Stimulated activated CD4-positive, alpha-beta T cell treated with anti-CD3 and anti-CD28 coated beads, Interleukin-12 subunit alpha, Interleukin-12 subunit beta, amount 100 ng/mL, for 4 hours (primary cell): ENCODE data around the gene NRP2.

ENCODE experiments used
- DNase-seq: peaks from one replicate; pipeline ENCODE4 v3.0.0-alpha.2; 2020

The NRP2 gene

DNA sequence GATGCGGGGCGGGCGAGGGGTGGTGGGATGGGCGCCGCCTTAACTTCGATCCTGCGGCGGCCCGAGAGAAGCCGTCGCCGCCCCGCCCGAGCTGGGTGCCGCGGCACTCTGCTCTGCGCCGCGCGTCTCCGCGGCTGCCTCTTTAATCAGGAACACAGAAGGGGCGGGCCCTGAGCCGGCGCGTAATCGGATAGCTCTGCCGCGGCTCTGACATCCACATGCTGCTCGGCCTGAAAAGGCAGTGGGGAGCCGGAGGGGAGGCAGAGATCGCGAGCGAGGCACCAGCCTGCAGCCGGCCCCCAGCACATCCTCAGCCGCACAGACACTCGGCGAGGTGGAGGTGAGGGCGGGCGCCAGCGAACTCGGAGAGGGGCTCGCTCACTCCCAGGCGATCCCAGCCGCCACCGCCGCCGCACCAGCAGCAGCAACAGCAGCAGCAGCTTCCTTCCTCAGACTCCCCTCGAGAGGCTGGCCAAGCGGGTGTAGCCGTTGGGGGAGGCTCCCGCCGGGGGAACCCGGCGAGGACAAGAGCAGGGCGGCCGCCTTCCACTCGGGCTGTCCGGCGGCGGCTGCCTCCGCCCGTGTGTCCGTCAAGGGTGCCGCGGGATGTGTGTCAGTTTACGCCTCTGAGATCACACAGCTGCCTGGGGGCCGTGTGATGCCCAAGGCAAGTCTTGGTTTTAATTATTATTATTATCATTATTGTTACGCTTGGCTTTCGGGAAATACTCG is at the start of gene NRP2:
Gene NRP2, plus strand, starts transcription at position 263 of the 732 bp plus-strand sequence. CDS start 790 bp downstream, outside the sequence.
- peak; percentile 52 for DNase-seq

DNA sequence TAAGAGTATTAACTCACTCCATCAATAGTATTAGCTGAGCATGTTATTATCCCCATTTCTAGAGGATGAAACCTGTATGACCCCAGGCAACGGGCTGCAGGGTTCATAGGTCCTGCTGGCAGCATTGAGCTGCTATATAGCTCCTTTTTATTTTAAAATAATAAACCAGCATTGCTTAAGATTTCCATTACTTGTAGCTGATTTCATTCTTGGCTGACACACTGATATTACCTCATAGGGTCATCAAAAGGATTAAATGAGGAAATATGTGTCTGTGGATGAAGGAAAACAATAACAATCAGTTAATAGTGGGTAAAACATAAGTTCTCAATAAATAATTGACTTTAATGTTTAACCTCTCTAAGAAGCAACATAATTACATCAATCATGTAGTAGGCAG is 48.3 kb upstream of the NRP2 start:
- DNase-seq = no peak

DNA sequence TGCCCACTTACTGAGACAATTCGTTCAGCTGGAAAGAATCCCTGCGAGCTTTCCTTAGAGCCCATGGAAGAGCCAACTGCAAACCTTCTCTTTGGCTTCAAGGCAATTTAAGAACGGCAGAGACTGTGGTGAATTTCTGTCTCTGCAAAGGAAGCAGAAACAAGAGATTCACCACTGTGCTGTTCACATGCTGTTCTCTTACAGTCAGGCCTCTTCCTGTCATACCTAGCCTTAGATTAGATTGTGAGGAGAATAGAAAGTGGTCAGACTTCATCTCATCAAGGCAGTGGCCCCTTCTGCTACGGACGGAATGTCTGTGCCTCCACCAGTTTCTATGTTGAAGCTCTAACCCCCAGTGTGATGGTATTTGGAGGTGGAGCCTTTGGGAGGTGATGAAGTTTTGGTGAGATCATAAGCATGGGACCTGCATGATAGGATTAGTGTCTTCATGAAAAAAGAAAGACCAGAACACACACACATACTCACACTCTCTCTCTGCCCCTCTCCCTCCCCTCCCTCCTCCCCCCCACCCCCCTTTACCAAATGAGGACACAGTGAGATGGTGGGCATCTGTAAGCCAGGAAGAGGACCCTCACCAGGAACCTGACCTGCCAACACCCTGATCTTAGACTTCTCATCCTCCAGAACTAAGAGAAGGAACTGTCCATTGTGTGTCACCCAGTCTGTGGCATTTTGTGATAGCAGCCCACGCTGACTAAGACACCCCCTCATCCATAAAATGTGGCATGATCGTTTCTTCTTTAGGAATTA is 45.6 kb upstream of the NRP2 start:
- no peak for DNase-seq

GRCh38 chr2:205637320-205637602 is 45.0 kb upstream of the NRP2 start:
- DNase-seq = no peak

DNA sequence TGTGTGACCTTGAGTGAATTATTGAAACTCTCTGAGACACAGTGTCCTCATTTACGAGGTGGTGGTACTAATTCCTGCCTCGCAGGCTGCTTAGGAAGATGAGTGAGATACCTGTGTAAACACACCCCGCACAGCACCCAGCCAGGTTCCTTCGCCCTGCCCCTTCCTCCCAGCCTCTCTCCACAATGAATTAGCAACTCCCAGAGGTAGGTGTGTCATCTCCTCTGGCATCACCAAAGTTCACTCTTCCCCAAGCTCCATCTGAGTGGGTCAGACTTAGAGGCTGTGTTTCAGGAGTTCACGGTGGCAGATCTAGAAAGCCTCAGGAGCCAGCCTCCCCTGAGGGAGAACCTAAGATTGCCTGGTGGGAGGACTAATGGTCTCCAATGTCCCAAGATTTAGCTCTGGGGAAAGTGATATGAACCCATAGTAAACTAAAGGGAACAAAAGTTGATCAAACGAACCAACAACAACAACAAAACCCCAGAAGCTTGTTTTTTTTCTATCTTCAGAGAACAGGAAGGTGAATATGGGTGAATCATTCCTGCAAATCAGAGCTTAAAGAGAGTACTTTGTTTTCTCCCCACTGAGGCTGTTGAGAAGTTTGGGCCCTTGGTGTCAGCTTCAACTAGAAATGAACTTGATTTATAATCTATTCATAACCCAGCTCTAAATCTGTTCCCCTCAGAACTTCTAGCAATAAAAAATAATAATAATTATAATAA is 44.4 kb upstream of the NRP2 start:
- DNase-seq = no peak

GRCh38 chr2:205640716-205641115 is 41.6 kb upstream of the NRP2 start:
- DNase-seq = no peak

- no peak for DNase-seq
Observed at GRCh38 chr2:205642599-205643356, 39.5 kb upstream of the NRP2 start.

DNA sequence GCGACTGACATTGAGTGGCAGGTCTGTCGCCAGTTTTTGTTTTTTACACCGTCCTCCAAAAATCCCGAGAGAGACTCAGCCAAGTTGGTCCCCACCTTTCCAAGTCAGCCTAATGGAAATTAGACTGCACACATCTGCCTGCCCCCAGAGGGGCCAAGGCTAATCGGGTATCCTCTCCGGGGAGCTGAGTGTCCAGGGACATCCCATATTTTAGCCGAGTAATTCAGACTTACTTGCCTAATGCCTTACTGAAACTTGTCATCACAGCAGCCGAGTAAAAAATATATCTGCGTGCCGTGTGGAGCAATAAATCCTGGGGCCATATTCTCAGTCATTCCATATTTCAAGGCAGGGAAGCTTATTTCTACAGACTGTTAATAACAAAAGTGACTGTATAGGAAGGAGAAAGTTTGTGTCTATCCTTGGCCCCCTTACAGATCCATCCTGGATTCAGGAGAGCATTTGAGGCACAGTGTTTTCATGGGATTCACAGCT is 38.9 kb upstream of the NRP2 start:
- DNase-seq = no peak

DNA sequence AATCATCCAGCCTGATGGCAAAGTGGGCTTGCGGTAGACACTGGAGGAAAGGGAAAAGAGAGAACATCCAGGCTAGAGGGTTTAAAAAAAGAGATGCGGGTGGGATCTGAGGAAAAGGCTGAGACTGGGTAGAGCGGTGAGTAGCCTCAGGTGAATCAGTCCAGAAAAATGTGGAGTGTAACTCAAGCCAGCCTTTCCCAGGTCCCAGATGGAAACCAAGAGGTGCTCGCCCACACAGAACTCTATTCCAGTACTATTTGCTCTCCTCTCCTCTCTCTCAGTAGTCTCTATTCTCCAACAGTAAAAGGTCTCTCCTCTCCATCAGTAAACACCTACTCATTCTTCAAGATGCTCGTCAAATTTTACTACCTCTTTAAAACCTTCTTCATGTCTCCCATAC is 38.3 kb upstream of the NRP2 start:
- DNase-seq = no peak

- no peak for DNase-seq
Observed at GRCh38 chr2:205646680-205647079, 35.6 kb upstream of the NRP2 start.

GRCh38 chr2:205650450-205650849 is 31.9 kb upstream of the NRP2 start:
- DNase-seq = no peak

- DNase-seq = no peak
Observed at GRCh38 chr2:205650931-205651330, 31.4 kb upstream of the NRP2 start.

DNA sequence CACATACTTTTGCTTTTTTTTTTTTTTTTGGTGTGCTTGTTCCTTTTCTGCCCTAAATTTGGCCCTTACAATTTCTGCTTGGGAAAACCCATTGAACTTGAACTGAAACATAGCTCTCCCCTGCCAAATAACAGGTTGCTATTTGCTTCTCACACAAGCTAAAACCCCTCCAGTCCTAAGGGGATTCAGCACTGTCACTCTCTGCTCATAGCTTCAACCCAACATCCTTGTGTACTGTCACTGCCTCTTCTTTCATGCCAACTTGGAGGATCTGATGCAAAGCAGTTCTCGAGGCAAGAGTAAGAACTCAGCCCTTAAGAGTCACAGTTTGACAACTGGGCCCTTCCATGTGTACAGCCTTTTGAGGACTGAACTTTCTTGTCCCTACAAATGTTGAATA is 30.6 kb upstream of the NRP2 start:
- no peak for DNase-seq

DNA sequence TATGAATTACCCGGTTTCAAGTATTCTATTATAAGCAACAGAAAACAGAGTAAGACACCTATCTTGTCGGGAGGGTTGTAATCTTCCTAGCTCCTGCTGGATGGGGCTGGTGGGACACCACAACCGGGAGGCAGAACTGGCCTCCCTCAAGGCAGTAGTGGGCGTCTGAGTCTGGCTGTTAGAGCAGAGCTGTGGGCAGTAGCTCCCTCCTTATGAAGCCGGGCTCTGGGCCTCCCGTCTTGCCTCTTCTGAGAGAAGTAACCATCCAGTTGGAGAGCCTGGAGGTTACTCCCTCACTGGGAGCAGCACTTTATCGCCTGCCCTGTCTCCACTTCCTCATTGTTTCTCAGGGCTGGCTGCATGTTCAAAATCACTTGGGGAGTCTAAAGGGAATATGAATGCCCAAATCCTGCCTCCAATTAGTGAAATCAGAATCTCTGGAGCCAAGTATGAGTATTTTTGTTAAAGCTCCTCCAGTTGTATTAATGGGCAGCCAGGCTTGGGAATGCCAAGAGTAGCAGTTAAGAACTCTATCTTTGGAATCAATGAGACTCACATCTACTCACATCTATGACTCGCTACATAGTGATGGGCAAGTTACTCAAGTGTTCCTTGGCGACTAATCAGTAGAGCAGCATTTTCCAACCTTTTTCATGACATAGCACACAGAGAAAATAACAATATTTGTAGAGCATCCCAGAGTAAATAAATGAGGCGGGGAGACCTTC is 27.3 kb upstream of the NRP2 start:
- DNase-seq = no peak

DNA sequence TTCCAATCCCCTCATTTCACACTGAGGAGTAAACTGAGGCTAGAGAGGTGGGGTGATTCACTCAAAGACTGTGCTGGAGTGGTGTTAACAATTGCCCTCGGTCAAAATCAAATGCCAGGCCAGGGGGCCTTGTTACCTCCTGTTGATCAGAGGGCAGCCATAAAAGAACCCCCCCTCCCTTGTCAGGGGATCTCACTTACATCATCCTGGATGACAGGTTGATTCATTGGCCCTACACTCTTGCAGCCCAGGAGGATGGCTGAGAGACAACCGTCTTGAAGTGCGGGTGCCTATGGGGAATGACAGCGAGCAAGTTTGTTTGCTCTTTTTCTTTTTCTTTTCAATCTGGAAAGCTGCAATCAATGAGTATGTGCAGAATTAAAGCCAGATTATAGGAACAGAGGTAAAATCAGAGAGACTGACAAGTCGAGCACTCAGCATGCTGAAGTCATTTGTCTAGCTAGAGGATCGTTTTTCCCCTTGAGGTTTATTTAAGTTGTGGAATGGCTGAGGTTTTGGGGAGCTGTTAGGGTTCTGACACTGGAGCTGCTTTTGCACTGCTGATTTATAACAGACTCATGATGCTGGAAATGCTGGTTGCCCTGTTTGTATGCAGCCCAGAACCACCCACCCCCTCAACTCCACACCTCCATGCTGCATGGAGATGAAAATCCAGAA is 26.4 kb upstream of the NRP2 start:
- DNase-seq = no peak

DNA sequence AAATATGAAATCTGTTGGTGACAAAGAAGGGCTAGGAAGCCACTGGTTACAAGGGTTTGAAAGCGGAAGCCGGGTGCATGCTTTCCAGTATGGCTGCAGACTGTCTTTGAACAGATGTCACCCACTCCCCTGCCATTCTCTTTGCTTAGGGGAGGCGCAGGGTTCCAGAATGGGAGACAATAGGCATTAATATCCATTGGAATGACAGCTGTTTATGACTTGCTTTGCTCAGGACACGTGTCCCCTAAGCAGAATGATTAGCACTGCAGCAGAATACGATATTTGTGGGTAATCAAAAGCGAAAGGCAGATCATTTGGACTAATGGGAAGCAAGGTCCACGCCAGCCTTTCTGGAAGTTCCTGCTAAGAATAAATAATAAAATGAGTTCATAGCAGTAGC is 25.8 kb upstream of the NRP2 start:
- DNase-seq = no peak

DNA sequence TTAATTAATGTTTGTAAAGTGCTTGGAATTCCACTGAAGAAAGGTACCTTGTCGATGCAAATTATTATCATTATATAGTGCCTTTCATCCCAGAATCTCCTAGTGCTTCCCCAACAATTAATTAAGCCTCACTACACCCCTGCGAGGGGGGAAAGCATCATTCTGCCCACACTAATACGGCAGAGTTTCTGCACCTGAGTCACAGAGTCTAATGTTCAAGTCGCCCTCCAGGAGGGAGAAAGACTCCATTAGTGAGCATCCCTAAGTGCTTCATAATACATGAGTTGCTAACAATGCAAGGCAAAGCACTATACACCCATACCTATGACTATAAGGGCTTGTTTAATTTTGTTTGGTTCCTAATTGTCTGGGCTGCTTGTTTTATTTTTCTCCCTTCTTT is 25.4 kb upstream of the NRP2 start:
- DNase-seq = no peak

GRCh38 chr2:205657579-205657978 is 24.7 kb upstream of the NRP2 start:
- DNase-seq = no peak

DNA sequence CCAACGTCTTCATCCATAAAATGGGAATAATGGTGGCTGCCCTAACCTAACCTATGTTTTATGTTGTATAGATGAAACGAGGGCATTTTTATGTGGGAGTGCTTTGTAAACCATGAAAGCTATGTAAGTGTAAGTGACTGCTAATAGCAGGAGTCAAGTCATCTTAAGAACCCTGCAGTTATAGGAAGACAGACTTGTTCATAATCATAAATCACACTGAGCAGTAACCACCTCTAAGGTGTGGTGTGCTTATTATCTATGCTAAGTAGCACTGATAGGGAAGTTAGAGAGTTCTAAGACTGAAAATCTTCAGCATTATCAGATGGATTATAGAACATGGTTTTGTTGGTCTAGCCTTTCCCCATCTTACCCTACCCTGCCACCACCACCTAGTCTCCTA is 24.2 kb upstream of the NRP2 start:
- DNase-seq = no peak

DNA sequence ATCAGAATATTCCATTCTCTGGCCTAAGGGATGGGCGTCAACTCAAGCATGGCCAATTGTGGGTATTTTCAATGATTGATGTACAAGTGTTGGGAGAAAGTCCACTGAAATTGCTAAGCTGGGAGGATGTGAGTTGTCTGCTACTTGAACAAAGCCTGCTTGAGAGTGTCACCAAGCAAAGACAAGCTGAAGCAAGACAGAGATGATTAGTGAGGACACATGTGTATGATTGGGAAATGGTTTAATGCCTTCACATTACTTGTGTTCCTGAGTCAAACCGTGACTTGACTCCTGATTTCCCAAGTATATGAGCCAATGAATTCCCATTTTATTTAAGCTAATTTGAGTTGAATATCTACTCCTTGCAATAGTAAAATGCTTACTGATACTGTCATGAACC is 23.7 kb upstream of the NRP2 start:
- no peak for DNase-seq

DNA sequence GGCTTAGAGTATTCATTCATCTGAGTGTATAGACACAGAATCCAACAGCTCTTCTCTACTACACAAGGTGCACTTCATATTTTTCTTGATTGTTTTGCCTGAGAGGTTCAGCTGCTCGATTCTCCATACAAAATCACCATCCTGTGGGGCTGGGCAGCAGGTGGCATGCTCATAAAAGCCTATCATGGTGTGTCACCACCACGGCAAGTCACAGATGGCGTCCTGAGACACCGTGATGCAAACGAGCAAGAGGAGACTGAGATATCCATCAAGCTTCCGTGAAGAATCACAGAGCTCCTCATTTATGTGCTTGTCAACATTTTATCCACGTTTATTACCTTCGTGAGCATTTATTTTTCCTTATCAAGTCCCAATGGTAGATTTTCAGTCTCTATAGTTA is 22.4 kb upstream of the NRP2 start:
- no peak for DNase-seq
